ENCODE data around the gene FIBIN.

Gene FIBIN

GRCh38 chr11:27022659-27023251, 28.8 kb downstream of the FIBIN start:
- no peak for DNase-seq (ENCODE audit: low read depth in 2 of 2)

- no peak for DNase-seq (ENCODE audit: low read depth in 2 of 2)
Observed at GRCh38 chr11:27024865-27025264, 31.0 kb downstream of the FIBIN start.

- no peak for DNase-seq (ENCODE audit: low read depth in 2 of 2)
Observed at GRCh38 chr11:27025312-27025955, 31.5 kb downstream of the FIBIN start.

GRCh38 chr11:27025957-27026733, 32.2 kb downstream of the FIBIN start:
- DNase-seq (ENCODE audit: low read depth in 2 of 2): no peak

- DNase-seq (ENCODE audit: low read depth in 2 of 2): no peak
Observed at GRCh38 chr11:27028561-27028965, 34.7 kb downstream of the FIBIN start.

GRCh38 chr11:27029966-27030365, 36.1 kb downstream of the FIBIN start:
- DNase-seq (ENCODE audit: low read depth in 2 of 2): no peak

- DNase-seq (ENCODE audit: low read depth in 2 of 2): no peak
Observed at GRCh38 chr11:27031754-27032153, 37.8 kb downstream of the FIBIN start.

GRCh38 chr11:27039873-27040272, 46.0 kb downstream of the FIBIN start:
- DNase-seq (ENCODE audit: low read depth in 2 of 2): no peak

- no peak for DNase-seq (ENCODE audit: low read depth in 2 of 2)
Observed at GRCh38 chr11:27040302-27041115, 46.6 kb downstream of the FIBIN start, which contains the start of gene BBOX1. Gene BBOX1, plus strand, starts transcription at chr11:27040815. Its CDS starts 14,616 bp downstream, at chr11:27055431.

- no peak for DNase-seq (ENCODE audit: low read depth in 2 of 2)
Observed at GRCh38 chr11:27041141-27041899, 47.4 kb downstream of the FIBIN start.

Data from stimulated activated CD4-positive, alpha-beta T cell treated with anti-CD3 and anti-CD28 coated beads, Interleukin-12 subunit alpha, Interleukin-12 subunit beta, amount 100 ng/mL, for 24 hours (primary cell).